Measurements from ENCODE around the gene ELOVL4. TPM values are rescaled to one million over a fixed set of nuclear protein-coding genes. Genes with fewer than 3 reads are reported as not detected.
A peak's percentile ranks its signal among the peaks of the same experiment; 100 is the strongest.

Gene ELOVL4
- total RNA-seq = 1 to 10 TPM in 1 of 3 donors, under 1 TPM in 2; 0.35 to 2.8 (median 0.46) TPM
- long read RNA-seq, donor 1, transcript ELOVL4-201 (6 exons, 3,042 nt) = major isoform, 7 of 7 reads
- long read RNA-seq, donor 1, partial matches to known transcripts = 0 of 7 reads
- long read RNA-seq, donor 1, other reads (novel, unspliced or antisense) = 0 of 7 reads
- long read RNA-seq, donor 2 = 0 reads

- no peak for TF ChIP-seq CTCF (IDR thresholded peaks at IDR 0.05)
- Histone ChIP-seq H3K4me1 (ENCODE audit: low read depth) (peaks cover 8% of the 10 kb centered on the region), H3K4me3 (no peak within 1 kb of the TSS), H3K36me3 (ENCODE audit: low read depth) (no peaks in the 10 kb centered on the region), H3K9me3 (no peaks in the 10 kb centered on the region)
- intact Hi-C loops (cut with DNase I, micrococcal nuclease) = loop anchor here in 1 of 2 donors (10.0 kb wide), 1 partner anchor 147 kb away; no protein-coding TSS in a partner anchor
- ATAC-seq = peak; percentile 82
- peak; percentile 44 to 62 (median 61) for DNase-seq
Observed at GRCh38 chr6:79947191-79948186, at the start of gene ELOVL4. Gene ELOVL4, minus strand, starts transcription at chr6:79947553. Its CDS starts 274 bp downstream, at chr6:79947279.

GRCh38 chr6:79993911-79994309 lies 46.6 kb upstream of the ELOVL4 start:
- H3K4me1 ChIP-seq (ENCODE audit: low read depth) = no peaks in the 10 kb centered on the region
- intact Hi-C loops (cut with DNase I, micrococcal nuclease) = no loop called here
- TF ChIP-seq CTCF (IDR thresholded peaks at IDR 0.05) = no peak
- H3K36me3 ChIP-seq (ENCODE audit: low read depth) = no peaks in the 10 kb centered on the region
- no peak overlapping the region for H3K4me3 ChIP-seq
- no peaks in the 10 kb centered on the region for H3K9me3 ChIP-seq
- no peak for ATAC-seq
- no peak for DNase-seq

GRCh38 chr6:79993012-79993910 lies 45.9 kb upstream of the ELOVL4 start:
- no peak for TF ChIP-seq CTCF (IDR thresholded peaks at IDR 0.05)
- intact Hi-C loops (cut with DNase I, micrococcal nuclease) = no loop called here
- Histone ChIP-seq H3K9me3 (no peaks in the 10 kb centered on the region), H3K36me3 (ENCODE audit: low read depth) (no peaks in the 10 kb centered on the region), H3K4me3 (no peak overlapping the region), H3K4me1 (ENCODE audit: low read depth) (no peaks in the 10 kb centered on the region)
- DNase-seq (no peak), ATAC-seq (no peak)

- Histone ChIP-seq H3K4me3 (no peak overlapping the region), H3K36me3 (ENCODE audit: low read depth) (no peaks in the 10 kb centered on the region), H3K9me3 (no peaks in the 10 kb centered on the region), H3K4me1 (ENCODE audit: low read depth) (no peaks in the 10 kb centered on the region)
- no peak for DNase-seq
- intact Hi-C loops (cut with DNase I, micrococcal nuclease) = no loop called here
- ATAC-seq = no peak
- TF ChIP-seq CTCF (IDR thresholded peaks at IDR 0.05) = no peak
Observed at GRCh38 chr6:79989641-79990040, 42.3 kb upstream of the ELOVL4 start.

GRCh38 chr6:79985128-79985527 lies 37.8 kb upstream of the ELOVL4 start:
- Histone ChIP-seq H3K36me3 (ENCODE audit: low read depth) (no peaks in the 10 kb centered on the region), H3K4me1 (ENCODE audit: low read depth) (no peaks in the 10 kb centered on the region), H3K4me3 (no peak overlapping the region), H3K9me3 (no peaks in the 10 kb centered on the region)
- no peak for ATAC-seq
- TF ChIP-seq CTCF (IDR thresholded peaks at IDR 0.05) = no peak
- DNase-seq = no peak
- intact Hi-C loops (cut with DNase I, micrococcal nuclease) = no loop called here

Data from mucosa of descending colon (tissue), 3 donors.